Measurements from ENCODE around the gene CAMK2G. TPM values are rescaled to one million over a fixed set of nuclear protein-coding genes. Genes with fewer than 3 reads are reported as not detected.

The CAMK2G gene
- total RNA-seq, 1 experiment from 2014 or later, result 147 TPM

DNA sequence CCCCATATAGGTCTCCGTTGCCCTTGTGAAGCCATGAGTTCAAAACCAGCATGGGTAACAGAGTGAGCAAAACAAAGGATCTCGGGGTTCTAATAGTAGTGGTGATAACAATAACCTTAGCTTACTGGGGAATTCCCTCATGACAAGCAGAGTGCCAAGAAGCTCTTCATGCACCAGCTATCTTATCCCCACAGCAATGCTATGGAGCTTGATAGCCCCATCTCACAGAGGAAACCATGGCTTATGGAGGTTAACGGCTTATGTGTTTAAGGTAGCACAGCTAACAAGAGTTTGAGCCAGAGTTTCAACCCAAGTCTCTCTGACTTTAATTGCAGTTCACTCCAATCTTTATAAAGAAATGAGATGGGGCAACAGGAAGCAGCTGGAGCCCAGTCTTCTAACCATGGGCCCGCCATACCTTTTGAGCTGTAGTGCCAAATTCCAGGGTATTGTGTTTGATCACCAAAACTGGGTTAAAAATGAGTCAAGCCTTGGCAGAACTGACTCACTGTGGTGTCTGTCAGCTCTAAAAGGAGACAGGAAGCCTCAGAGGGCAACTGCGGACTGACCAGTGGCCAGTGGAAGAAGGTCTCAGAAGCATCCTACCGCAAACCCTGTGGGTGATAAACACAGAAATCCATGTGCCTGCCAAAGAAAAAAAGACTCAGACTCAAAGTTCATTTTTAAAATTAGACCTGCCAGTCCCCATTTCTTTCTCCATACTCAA, 20.1 kb upstream of the CAMK2G start:
- Histone ChIP-seq H2AFZ (no peak overlapping the region), H3K36me3 (ENCODE audit: low read depth) (no peaks in the 10 kb centered on the region), H3K4me3 (no peak overlapping the region), H3K4me2 (peak overlapping the region; percentile 39), H3K27ac (peak overlapping the region; percentile 97), H3K9me2 (ENCODE audit: insufficient read depth) (no peaks in the 10 kb centered on the region), H3K9me3 (ENCODE audit: insufficient read depth, low read depth) (no peaks in the 10 kb centered on the region), H3K4me1 (replicated peaks; ENCODE audit: insufficient read depth) (peaks cover 100% of the 10 kb centered on the region), H3K27me3 (ENCODE audit: insufficient read depth, low read depth) (no peaks in the 10 kb centered on the region), H3F3A (ENCODE audit: insufficient read depth, low read depth) (peaks cover 72% of the 10 kb centered on the region), H4K20me1 (ENCODE audit: insufficient read depth) (no peaks in the 10 kb centered on the region), H3K79me2 (ENCODE audit: low read depth) (no peaks in the 10 kb centered on the region)
- POLR2A ChIA-PET (ENCODE audit: unreplicated experiment), result interaction anchor here (0.5 to 0.9 kb wide), 6 partner anchors 11 to 1369 kb away, joined by 3 to 9 read pairs (median 4); no protein-coding TSS in a partner anchor
- BruUV-seq (replicated peaks), result TSS peak; percentile 51
- intact Hi-C loops (cut with micrococcal nuclease; ENCODE audit: unreplicated experiment), result no loop called here
- TF ChIP-seq, protein P1, sequence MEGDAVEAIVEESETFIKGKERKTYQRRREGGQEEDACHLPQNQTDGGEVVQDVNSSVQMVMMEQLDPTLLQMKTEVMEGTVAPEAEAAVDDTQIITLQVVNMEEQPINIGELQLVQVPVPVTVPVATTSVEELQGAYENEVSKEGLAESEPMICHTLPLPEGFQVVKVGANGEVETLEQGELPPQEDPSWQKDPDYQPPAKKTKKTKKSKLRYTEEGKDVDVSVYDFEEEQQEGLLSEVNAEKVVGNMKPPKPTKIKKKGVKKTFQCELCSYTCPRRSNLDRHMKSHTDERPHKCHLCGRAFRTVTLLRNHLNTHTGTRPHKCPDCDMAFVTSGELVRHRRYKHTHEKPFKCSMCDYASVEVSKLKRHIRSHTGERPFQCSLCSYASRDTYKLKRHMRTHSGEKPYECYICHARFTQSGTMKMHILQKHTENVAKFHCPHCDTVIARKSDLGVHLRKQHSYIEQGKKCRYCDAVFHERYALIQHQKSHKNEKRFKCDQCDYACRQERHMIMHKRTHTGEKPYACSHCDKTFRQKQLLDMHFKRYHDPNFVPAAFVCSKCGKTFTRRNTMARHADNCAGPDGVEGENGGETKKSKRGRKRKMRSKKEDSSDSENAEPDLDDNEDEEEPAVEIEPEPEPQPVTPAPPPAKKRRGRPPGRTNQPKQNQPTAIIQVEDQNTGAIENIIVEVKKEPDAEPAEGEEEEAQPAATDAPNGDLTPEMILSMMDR (conservative IDR thresholded peaks at IDR 0.05), result no peak
- no peak for TF ChIP-seq EZH2 (IDR thresholded peaks at IDR 0.05; ENCODE audit: low read depth)
- CTCF ChIA-PET, result interaction anchor here (0.5 to 1.5 kb wide), 4 partner anchors 8 to 62 kb away, joined by 3 to 9 read pairs (median 4); no protein-coding TSS in a partner anchor
- DNase-seq, result peak; percentile 63 to 84

- no peak overlapping the region for H2AFZ ChIP-seq
- POLR2A ChIA-PET (ENCODE audit: unreplicated experiment), result interaction anchor here (0.6 to 0.7 kb wide), 2 partner anchors 13 to 115 kb away, joined by 3 to 5 read pairs; no protein-coding TSS in a partner anchor
- DNase-seq, result peak; percentile 76
- CTCF ChIA-PET, result interaction anchor here (1.2 to 1.5 kb wide), 2 partner anchors 9 to 14 kb away, joined by 3 to 4 read pairs; no protein-coding TSS in a partner anchor
- H3K27ac ChIP-seq, result peak overlapping the region; percentile 97
- H3K79me2 ChIP-seq (ENCODE audit: low read depth), result no peaks in the 10 kb centered on the region
- H3K9me3 ChIP-seq (ENCODE audit: insufficient read depth, low read depth), result no peaks in the 10 kb centered on the region
- H3K4me1 ChIP-seq (replicated peaks; ENCODE audit: insufficient read depth), result peaks cover 100% of the 10 kb centered on the region
- peaks cover 70% of the 10 kb centered on the region for H3F3A ChIP-seq (ENCODE audit: insufficient read depth, low read depth)
- intact Hi-C loops (cut with micrococcal nuclease; ENCODE audit: unreplicated experiment), result no loop called here
- H3K4me2 ChIP-seq, result peak overlapping the region; percentile 39
- no peak overlapping the region for H3K4me3 ChIP-seq
- H3K27me3 ChIP-seq (ENCODE audit: insufficient read depth, low read depth), result no peaks in the 10 kb centered on the region
- no TSS peak for BruUV-seq (replicated peaks)
- no peaks in the 10 kb centered on the region for H3K9me2 ChIP-seq (ENCODE audit: insufficient read depth)
- no peaks in the 10 kb centered on the region for H3K36me3 ChIP-seq (ENCODE audit: low read depth)
- H4K20me1 ChIP-seq (ENCODE audit: insufficient read depth), result no peaks in the 10 kb centered on the region
- TF ChIP-seq, protein P1 (conservative IDR thresholded peaks at IDR 0.05), result no peak
- no peak for TF ChIP-seq EZH2 (IDR thresholded peaks at IDR 0.05; ENCODE audit: low read depth)
Observed at GRCh38 chr10:73893426-73893825, 19.1 kb upstream of the CAMK2G start.

DNA sequence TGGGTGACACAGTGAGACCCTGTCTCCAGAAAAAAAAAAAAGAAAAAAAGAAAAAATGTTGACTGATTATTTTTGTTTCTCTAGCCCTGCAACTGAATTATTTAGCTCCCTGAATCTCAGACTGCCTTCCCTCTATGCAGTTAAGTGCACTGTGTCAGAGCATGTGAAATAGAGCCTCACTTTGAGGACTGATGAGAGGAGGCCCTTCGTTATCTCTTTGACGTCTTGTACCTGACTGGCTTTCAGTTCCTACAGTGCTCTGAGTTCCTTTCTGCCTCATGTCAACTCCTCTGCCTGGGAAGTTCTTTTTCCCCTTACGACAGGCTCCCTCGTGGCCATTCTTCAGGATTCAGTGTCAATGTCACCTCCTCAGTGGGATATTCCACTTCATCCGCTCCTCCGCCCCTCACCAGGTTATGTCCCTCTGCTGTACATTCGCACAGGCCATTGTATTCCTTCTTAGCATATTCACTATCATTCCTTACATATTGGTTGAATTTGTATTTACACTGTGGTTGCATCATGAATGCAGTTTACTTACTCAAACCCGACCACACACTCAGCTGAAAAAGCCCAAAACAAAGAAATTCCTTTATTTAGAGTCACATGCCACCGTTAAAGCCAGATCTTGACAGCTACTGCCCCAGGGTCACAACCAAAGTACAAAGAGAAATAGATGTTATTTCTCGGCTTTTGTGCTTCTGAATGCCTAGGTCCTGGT, 18.1 kb upstream of the CAMK2G start:
- no peaks in the 10 kb centered on the region for H3K9me3 ChIP-seq (ENCODE audit: insufficient read depth, low read depth)
- H4K20me1 ChIP-seq (ENCODE audit: insufficient read depth), result no peaks in the 10 kb centered on the region
- ChIA-PET POLR2A (ENCODE audit: unreplicated experiment) (no interaction called here), CTCF (interaction anchor here (0.5 to 1.0 kb wide), 3 partner anchors 47 to 189 kb away, joined by 3 read pairs; no protein-coding TSS in a partner anchor)
- BruUV-seq (replicated peaks), result no TSS peak
- intact Hi-C loops (cut with micrococcal nuclease; ENCODE audit: unreplicated experiment), result no loop called here
- no peaks in the 10 kb centered on the region for H3K27me3 ChIP-seq (ENCODE audit: insufficient read depth, low read depth)
- peaks cover 70% of the 10 kb centered on the region for H3F3A ChIP-seq (ENCODE audit: insufficient read depth, low read depth)
- no peak for TF ChIP-seq EZH2 (IDR thresholded peaks at IDR 0.05; ENCODE audit: low read depth)
- TF ChIP-seq, protein P1 (conservative IDR thresholded peaks at IDR 0.05), result no peak
- no peak overlapping the region for H3K4me3 ChIP-seq
- peak in 1 of 2 experiments; percentile 70 for DNase-seq
- H3K79me2 ChIP-seq (ENCODE audit: low read depth), result no peaks in the 10 kb centered on the region
- H3K27ac ChIP-seq, result peak overlapping the region; percentile 97
- no peaks in the 10 kb centered on the region for H3K36me3 ChIP-seq (ENCODE audit: low read depth)
- H3K4me2 ChIP-seq, result peak overlapping the region; percentile 39
- no peak overlapping the region for H2AFZ ChIP-seq
- peaks cover 100% of the 10 kb centered on the region for H3K4me1 ChIP-seq (replicated peaks; ENCODE audit: insufficient read depth)
- no peaks in the 10 kb centered on the region for H3K9me2 ChIP-seq (ENCODE audit: insufficient read depth)
